GM18861 (cell line): Measurements from ENCODE around the gene SERPINA4.
"Not testable (repeated sequence)": the region's sequence is repeated elsewhere in the genome, so short reads cannot be mapped to it uniquely, and the experiment has no call there.

ENCODE experiments used
- ATAC-seq: cut with Tn5 transposase; IDR thresholded peaks from one replicate; pipeline ENCODE4 v1.9.1; 2021; ENCODE audit not compliant: unreplicated experiment

Gene SERPINA4

DNA sequence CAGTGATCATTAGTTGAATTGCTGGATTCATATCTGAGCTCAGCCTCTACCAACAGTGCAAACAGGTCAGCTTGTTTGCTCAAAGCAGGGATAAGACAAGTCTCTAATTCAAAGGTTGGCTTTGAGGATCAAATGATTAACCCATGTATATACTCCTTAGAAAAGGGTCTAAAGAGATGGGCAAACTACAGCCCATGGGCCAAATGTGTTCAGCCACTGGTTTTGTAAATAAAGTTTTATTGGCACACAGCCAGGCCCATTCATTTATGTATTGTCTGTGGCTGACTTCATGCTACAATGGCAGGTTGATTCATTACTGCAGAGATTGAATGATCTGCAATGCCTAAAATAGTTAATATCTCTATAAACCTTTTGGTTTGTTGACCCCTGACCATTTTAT, 3.1 kb downstream of the SERPINA4 start:
- no peak for ATAC-seq

- no peak for ATAC-seq
Observed at GRCh38 chr14:94568186-94568585, 6.9 kb downstream of the SERPINA4 start.

DNA sequence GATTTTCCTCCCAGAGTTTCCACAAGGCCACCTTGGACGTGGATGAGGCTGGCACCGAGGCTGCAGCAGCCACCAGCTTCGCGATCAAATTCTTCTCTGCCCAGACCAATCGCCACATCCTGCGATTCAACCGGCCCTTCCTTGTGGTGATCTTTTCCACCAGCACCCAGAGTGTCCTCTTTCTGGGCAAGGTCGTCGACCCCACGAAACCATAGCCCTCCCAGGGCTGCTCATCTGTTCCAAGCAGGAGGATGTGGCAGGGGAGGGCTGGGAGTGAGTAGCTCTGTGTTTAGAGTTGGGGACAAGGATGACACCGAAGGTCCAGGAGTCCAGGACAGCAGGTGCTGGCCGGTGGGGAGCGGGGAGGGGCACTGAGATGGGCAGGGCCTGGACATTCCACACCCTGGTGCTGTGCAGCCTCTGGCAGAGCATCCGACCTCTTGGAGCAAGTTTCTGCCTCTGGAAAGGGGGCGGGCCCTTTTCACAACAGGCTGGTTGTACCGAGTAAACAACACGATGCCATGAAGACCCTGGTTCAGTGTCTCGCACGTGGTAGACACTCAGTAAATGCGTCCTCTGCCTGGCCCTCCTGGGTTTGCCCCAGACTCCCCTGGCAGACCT, 8.2 kb downstream of the SERPINA4 start:
- ATAC-seq: no peak

DNA sequence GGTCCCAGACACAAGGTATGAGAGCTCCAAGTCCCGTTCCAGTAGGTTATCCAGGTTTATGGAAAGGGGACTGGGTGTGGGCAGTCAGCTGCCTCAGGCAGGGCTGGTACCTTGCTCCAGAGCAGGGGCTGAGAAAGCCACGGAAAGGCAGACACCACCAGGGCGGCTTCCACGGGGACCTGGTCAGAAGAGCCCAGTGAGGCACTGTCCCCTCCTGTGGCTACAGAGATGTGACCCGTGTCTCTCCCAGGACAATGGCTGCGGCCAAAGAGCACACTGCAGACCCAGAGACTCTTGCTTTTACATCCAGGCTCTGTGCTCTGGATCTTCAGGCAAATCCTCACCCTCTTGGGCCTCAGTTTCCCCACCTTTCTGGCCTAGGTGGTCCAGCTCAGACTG, 8.8 kb downstream of the SERPINA4 start:
- ATAC-seq: no peak

- ATAC-seq: no peak
Observed at GRCh38 chr14:94570440-94570839, 9.2 kb downstream of the SERPINA4 start.

DNA sequence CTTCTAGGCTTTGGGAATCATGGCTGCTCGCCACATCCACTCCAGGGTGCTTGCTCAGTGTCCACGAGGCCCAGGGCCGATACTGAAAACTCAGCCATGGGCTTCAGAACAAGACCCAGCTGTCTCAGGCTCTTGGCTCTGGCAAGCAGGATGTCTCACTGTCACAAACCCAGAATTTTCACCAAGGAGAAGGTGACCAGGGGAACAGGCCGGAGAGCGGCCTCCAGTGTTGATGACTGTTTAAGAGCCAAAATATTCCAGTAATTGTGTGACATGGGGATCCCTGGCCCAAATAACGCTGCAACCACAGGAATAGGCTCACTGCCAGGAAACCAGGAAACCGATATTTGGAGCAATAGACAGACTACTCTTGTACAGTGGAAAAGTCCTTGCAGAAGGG, 10.2 kb downstream of the SERPINA4 start:
- no peak for ATAC-seq

GRCh38 chr14:94571950-94572349, 10.7 kb downstream of the SERPINA4 start:
- ATAC-seq: no peak

DNA sequence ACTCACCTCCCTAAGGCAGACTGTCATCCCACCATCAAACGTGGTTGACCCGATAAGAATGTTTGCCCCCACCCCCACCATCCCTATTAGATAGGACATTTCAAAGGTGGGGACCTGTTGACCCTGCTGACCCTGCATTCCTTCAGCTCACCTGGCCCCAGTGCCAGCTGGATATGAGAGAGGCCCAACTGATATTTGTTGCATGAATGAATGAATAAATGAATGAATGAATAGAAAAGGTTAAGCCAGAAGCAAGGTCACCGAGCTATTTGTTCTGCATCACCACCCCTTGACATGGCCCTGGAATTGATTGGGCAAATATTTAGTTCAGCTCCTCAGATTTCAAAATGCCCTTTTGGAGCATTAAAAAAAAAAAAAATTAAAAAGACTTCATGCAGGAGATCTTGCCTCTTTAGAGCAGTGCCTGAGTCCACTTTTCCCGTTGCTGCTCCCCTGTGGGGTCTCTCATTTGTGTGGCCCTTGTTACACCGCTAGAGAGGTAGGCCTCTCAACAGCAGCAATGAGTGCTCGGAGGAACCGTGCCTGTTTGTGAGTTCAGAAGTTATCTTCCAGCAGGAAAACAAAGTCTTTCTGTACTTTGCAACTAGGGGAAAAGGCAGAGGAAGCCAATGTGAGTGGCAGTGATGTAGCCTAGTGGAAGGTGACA, 11.5 kb downstream of the SERPINA4 start:
- ATAC-seq: no peak

GRCh38 chr14:94573475-94574277, 12.4 kb downstream of the SERPINA4 start:
- ATAC-seq: no peak

GRCh38 chr14:94574336-94574735, 13.1 kb downstream of the SERPINA4 start:
- no peak for ATAC-seq

- ATAC-seq: no peak
Observed at GRCh38 chr14:94575730-94576585, 14.7 kb downstream of the SERPINA4 start.

DNA sequence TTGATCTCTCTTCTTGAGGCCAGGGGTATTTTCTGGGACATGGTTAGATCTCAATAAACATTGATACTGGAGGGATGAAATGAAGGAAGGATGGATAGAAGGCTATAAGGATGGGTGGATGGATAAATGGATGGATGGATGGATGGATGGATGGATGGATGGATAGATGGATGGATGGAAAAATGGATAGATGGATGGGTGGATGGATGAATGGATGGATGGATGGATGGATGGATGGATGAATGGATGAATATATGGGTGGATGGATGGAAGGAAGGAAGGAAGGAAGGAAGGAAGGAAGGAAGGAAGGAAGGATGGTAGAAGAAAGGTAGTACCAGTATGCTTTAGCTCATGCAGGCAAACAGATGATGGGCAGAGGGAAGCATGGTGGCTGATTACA, 16.2 kb downstream of the SERPINA4 start:
- ATAC-seq: not testable (repeated sequence)

- ATAC-seq: no peak
Observed at GRCh38 chr14:94578712-94579111, 17.5 kb downstream of the SERPINA4 start.

DNA sequence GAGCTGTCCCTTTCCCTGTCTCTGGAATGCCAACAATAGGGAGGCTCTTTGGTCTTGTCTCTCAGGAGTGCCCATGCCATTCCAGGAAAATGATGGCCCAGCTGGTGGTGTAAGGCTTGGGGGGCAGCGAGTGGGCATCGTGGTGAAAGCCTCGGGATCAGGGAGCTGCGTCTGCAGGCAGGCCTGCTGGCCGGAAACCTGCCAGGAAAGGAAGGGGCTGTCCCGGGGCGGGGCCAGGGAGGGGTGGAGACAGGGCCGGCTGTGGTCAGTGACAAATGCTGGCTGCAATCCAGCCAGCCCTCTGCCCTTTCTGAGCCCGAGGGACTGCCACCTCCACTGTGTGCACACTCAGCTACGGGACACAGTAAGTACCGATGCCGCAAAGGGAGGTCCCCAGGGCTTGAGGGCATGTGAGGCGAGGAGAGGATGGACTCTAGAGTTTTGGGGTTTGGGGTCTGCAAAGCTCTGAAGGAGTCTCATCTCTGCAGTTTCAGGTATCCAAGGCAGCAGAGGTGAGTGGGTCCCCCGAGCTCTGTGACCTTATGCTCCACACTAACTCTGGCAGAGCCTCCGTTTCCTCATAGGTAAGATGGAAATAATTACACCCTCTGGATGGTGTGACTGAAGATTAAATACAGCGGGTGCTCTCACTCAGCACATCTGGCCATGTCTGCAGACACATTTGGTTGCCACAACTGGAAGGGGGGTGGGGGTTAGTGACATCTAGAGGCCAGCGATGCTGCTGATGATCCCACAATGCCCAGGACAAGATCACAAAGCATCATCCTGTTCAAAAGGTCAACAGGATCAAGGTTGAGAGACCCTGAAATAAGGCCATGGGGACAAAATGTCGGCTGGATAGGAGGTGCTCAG, 20.1 kb downstream of the SERPINA4 start, which contains the start of gene SERPINA5:
Gene SERPINA5, plus strand, starts transcription at position 300 of the 873 bp plus-strand sequence. CDS start 5,937 bp downstream, outside the sequence.
- no peak for ATAC-seq

DNA sequence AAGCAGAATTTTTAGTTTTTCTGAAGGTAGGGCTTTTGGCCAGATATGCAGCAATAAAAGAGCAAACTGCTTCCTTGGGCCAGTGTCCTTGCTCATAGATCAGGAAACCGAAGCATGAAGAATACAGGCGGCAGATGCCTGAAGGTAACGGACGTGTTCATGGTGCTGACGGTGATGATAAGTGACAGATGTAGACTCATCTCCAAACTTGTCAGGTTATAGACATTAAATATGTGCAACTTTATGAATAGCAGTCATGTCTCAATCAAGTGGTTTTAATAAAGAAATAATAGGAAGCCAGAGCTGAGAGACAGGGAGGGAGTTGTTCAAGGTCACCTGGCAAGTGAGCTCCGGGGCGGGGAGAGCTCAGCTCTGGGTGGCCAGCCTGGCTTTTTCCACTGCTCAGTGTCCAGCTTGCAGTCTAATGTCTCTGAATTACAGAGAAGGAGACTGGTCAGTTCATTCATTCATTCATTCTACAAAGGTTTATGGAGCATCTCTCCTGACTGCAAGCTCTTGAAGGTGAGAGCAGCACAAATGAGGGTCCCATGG, 21.0 kb downstream of the SERPINA4 start:
- no peak for ATAC-seq

GRCh38 chr14:94582851-94583250, 21.6 kb downstream of the SERPINA4 start:
- ATAC-seq: no peak

DNA sequence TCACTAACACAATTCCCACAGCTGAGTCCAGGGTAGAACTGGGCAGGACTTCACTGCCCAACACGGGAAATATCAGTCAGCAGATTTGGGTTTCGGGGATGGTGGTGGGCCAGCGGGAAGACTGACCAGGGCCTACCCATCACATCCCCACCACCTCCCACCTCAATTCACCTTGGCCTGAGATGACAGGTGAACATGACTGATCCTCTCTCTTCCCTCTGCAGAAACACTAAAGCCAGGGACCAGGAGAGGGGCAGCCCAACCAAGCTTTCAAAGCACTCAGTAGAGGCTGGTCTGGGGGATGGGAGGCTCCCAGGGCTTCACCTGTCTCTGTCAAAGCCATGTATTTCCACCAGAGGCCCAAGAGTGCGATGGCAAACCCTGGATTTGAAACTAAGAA, 22.3 kb downstream of the SERPINA4 start:
- ATAC-seq: no peak

DNA sequence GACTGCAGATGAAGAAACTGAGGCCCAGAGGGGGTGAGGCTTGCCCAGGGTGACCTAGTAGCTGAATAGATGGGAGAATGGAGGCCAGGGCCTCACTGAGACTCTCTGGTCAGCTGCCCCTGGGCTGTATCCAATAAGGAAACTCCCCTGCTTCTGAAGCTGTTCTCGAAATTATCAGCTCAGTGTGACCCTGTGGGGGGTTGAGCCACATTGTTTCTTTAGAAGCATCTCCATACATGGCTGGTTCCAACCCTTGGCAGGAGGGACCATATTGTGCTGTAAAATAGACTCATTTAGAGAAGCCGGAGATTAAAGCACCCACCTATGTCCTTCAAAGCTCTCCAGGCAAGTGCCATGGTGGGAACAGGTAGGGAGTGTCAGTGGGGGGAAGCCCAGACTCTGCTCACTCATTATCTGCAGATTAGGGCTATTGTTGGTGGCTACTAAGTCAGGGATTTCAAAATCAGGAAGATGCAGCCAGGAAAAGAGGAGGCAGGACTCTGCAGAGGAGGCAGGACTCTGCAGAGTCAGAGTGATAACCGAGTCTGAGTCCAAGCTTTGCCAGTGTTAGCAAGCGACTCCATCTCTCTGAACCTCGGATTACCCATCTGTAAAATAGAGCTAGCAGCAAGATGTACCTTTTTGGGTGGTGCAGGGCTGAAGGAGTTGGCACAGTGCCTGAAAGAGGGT, 23.5 kb downstream of the SERPINA4 start:
- ATAC-seq: no peak

- no peak for ATAC-seq
Observed at GRCh38 chr14:94586635-94587034, 25.4 kb downstream of the SERPINA4 start.
